ENCODE measurements around the gene EPHB2.
"Not testable (repeated sequence)": the region's sequence is repeated elsewhere in the genome, so short reads cannot be mapped to it uniquely, and the experiment has no call there.

The EPHB2 gene

GRCh38 chr1:22836850-22837249, 126.2 kb downstream of the EPHB2 start:
- DNase-seq (ENCODE audit: low read depth in 3 of 3): no peak

- DNase-seq (ENCODE audit: low read depth in 3 of 3): no peak
Observed at GRCh38 chr1:22837332-22837731, 126.7 kb downstream of the EPHB2 start.

- DNase-seq (ENCODE audit: low read depth in 3 of 3): no peak
Observed at GRCh38 chr1:22838965-22839364, 128.3 kb downstream of the EPHB2 start.

- no peak for DNase-seq (ENCODE audit: low read depth in 3 of 3)
Observed at GRCh38 chr1:22839806-22840205, 129.2 kb downstream of the EPHB2 start.

- DNase-seq (ENCODE audit: low read depth in 3 of 3): no peak
Observed at GRCh38 chr1:22841142-22841541, 130.5 kb downstream of the EPHB2 start.

GRCh38 chr1:22841860-22842281, 131.2 kb downstream of the EPHB2 start:
- DNase-seq (ENCODE audit: low read depth in 3 of 3): no peak

- not testable (repeated sequence) for DNase-seq (ENCODE audit: low read depth in 3 of 3)
Observed at GRCh38 chr1:22843441-22844183, 133.0 kb downstream of the EPHB2 start.

- no peak for DNase-seq (ENCODE audit: low read depth in 3 of 3)
Observed at GRCh38 chr1:22844621-22845020, 134.0 kb downstream of the EPHB2 start.

- DNase-seq (ENCODE audit: low read depth in 3 of 3): no peak
Observed at GRCh38 chr1:22845398-22845935, 134.8 kb downstream of the EPHB2 start.

GRCh38 chr1:22846458-22846857, 135.8 kb downstream of the EPHB2 start:
- no peak for DNase-seq (ENCODE audit: low read depth in 3 of 3)

GRCh38 chr1:22847249-22847648, 136.6 kb downstream of the EPHB2 start:
- no peak for DNase-seq (ENCODE audit: low read depth in 3 of 3)

GRCh38 chr1:22847709-22848108, 137.1 kb downstream of the EPHB2 start:
- no peak for DNase-seq (ENCODE audit: low read depth in 3 of 3)

- no peak for DNase-seq (ENCODE audit: low read depth in 3 of 3)
Observed at GRCh38 chr1:22848405-22848804, 137.8 kb downstream of the EPHB2 start.

- DNase-seq (ENCODE audit: low read depth in 3 of 3): no peak
Observed at GRCh38 chr1:22849770-22850169, 139.1 kb downstream of the EPHB2 start.

- no peak for DNase-seq (ENCODE audit: low read depth in 3 of 3)
Observed at GRCh38 chr1:22850281-22850680, 139.6 kb downstream of the EPHB2 start.

GRCh38 chr1:22850681-22851080, 140.0 kb downstream of the EPHB2 start:
- no peak for DNase-seq (ENCODE audit: low read depth in 3 of 3)

GRCh38 chr1:22851517-22851916, 140.9 kb downstream of the EPHB2 start:
- no peak for DNase-seq (ENCODE audit: low read depth in 3 of 3)

- no peak for DNase-seq (ENCODE audit: low read depth in 3 of 3)
Observed at GRCh38 chr1:22852144-22852655, 141.6 kb downstream of the EPHB2 start.

- DNase-seq (ENCODE audit: low read depth in 3 of 3): no peak
Observed at GRCh38 chr1:22853651-22854185, 143.1 kb downstream of the EPHB2 start.

GRCh38 chr1:22854688-22855565, 144.3 kb downstream of the EPHB2 start:
- no peak for DNase-seq (ENCODE audit: low read depth in 3 of 3)

GRCh38 chr1:22855668-22856606, 145.3 kb downstream of the EPHB2 start:
- no peak for DNase-seq (ENCODE audit: low read depth in 3 of 3)

Data from stimulated activated CD4-positive, alpha-beta T cell treated with anti-CD3 and anti-CD28 coated beads, TNF-alpha, amount 100 ng/mL, for 4 hours (primary cell).